Sigmoid colon (tissue), 7 donors: Measurements from ENCODE around the gene PCSK2. TPM values are rescaled to one million over a fixed set of nuclear protein-coding genes. Genes with fewer than 3 reads are reported as not detected.

ENCODE experiments used
- DNase-seq: peaks from one replicate; pipeline ENCODE4 v3.0.0-alpha.2; 2019
- H3K27ac ChIP-seq, 4 donors: fragments of 200-600 bp; sonication (generic); one replicate each; pipeline ENCODE4 v1.5.1; 2016 to 2019; ENCODE audit warnings: mild to moderate bottlenecking in 1 of 4
- H3K27me3 ChIP-seq, 3 donors: fragments of 200-600 bp; sonication (generic); one replicate each; pipeline ENCODE4 v1.5.1; 2019; ENCODE audit warnings: mild to moderate bottlenecking in 1 of 3
- H3K36me3 ChIP-seq, 4 donors: fragments of 200-600 bp; sonication (generic); one replicate each; pipeline ENCODE4 v1.5.1; 2016 to 2019
- H3K4me1 ChIP-seq, 4 donors: fragments of 200-600 bp; sonication (generic); one replicate each; pipeline ENCODE4 v1.5.1; 2017 to 2019
- H3K4me3 ChIP-seq, 4 donors: fragments of 200-600 bp; sonication (generic); one replicate each; pipeline ENCODE4 v1.5.1; 2017 to 2019; ENCODE audit warnings: mild to moderate bottlenecking in 2 of 4, moderate library complexity in 1 of 4
- H3K9me3 ChIP-seq, 4 donors: fragments of 200-600 bp in 3 of 4; sonication (generic) in 3 of 4; one replicate each; pipeline versions ENCODE4 v1.5.1 to v1.6.1; 2013 to 2019
- CTCF ChIP-seq, 4 experiments: fragments of 450-650 bp in 3 of 4; fragments of 200-600 bp in 1 of 4; IDR thresholded peaks; one replicate each; pipeline ENCODE4 v1.5.1; 2016 to 2019; ENCODE audit warnings: antibody characterized with exemption in 4 of 4, mild to moderate bottlenecking in 3 of 4, moderate library complexity in 2 of 4
- EP300 ChIP-seq, 4 donors: sonication (generic); formaldehyde crosslinking; IDR thresholded peaks; one replicate each; pipeline ENCODE4 v1.6.1; 2017; ENCODE audit warnings: antibody characterized with exemption in 4 of 4
- POLR2A ChIP-seq, 2 donors: fragments of 450-650 bp; IDR thresholded peaks; one replicate each; pipeline ENCODE4 v1.6.1; 2016; ENCODE audit warnings: antibody characterized with exemption in 2 of 2, mild to moderate bottlenecking in 2 of 2, moderate library complexity in 2 of 2
- POLR2AphosphoS5 ChIP-seq, 4 donors: sonication (generic); formaldehyde crosslinking; IDR thresholded peaks; one replicate each; pipeline ENCODE4 v1.6.1; 2017; ENCODE audit warnings: antibody characterized with exemption in 4 of 4
- WGBS, 2 donors: extraction: QIAGEN DNeasy Blood & Tissue Kit; methylation state at CpG; one replicate each; pipeline ENCODE4 v1.1.7; 2013; 5-methylcytosine and 5-hydroxymethylcytosine counted together
- intact Hi-C: fragments of 100-400 bp; cut with DNase I; formaldehyde crosslinking; loops from one replicate; pipeline ENCODE4 v1.15.1; 2023
- polyA plus RNA-seq, 3 donors: library from polyadenylated mRNA; stranded (reverse); fragments of 200-250 nt; gene quantifications; one replicate each; pipeline ENCODE4 v1.2.3, GENCODE V29; 2013
- total RNA-seq, 4 donors: library from RNA; depleted of rRNA; stranded (reverse); fragments of >200 nt; gene quantifications; one replicate each; pipeline ENCODE4 v1.1.0, GENCODE V29; 2016
- donor health status: healthy with polysubstance abuse.
- donor health status: Bipolar disorder and iron deficiency.
- donor health status: healthy.

Gene PCSK2
- total and polyA plus RNA-seq, 7 donors, result 0.54 to 5.4 (median 2.4) TPM; not detected in 1

- no peak for DNase-seq
- H3K36me3 ChIP-seq, result no peaks in the 10 kb centered on the region
- peak overlapping the region in 1 of 4 donors; percentile 37 for H3K4me3 ChIP-seq
- peak overlapping the region in 1 of 4 donors; percentile 92 for H3K27ac ChIP-seq
- H3K27me3 ChIP-seq, result no peaks in the 10 kb centered on the region
- TF ChIP-seq EP300 (IDR thresholded peaks at IDR 0.05) (no peak), POLR2A (IDR thresholded peaks at IDR 0.05) (no peak)
- peaks cover 0 to 24% (median 13%) of the 10 kb centered on the region in 4 donors for H3K4me1 ChIP-seq
- H3K9me3 ChIP-seq, result no peaks in the 10 kb centered on the region
- WGBS, 2 donors, result 77 to 86% methylated on average over 7 of the region's 7 CpGs
- intact Hi-C loops, result loop anchor here (2.0 to 5.0 kb wide), 3 partner anchors 25 to 437 kb away; partner anchors contain the start of genes MGME1 and SNX5
These were observed 303.3 kb downstream of the PCSK2 start for GRCh38 chr20:17530153-17530552.

GRCh38 chr20:17530716-17531664 is 304.1 kb downstream of the PCSK2 start, which contains the start of gene BFSP1:
TSS of gene BFSP1 (minus strand) at chr20:17531379. CDS start at chr20:17531329, 50 bp downstream.
- H3K9me3 ChIP-seq, result no peaks in the 10 kb centered on the region
- H3K4me1 ChIP-seq, result peaks cover 0 to 24% (median 13%) of the 10 kb centered on the region in 4 donors
- peak within 1 kb of the TSS; percentile 37 to 66 (median 62) for H3K4me3 ChIP-seq
- no peaks in the 10 kb centered on the region for H3K36me3 ChIP-seq
- no peak for DNase-seq
- intact Hi-C loops, result loop anchor here (2.0 to 5.0 kb wide), 3 partner anchors 26 to 436 kb away; partner anchors contain the start of genes MGME1 and SNX5
- H3K27me3 ChIP-seq, result no peaks in the 10 kb centered on the region
- 1% methylated on average over 111 of the region's 111 CpGs for WGBS, 2 donors
- TF ChIP-seq CTCF (IDR thresholded peaks at IDR 0.05) (no peak), EP300 (IDR thresholded peaks at IDR 0.05) (no peak), POLR2AphosphoS5 (IDR thresholded peaks at IDR 0.05) (peak in 1 of 4 donors; percentile 28)
- peak within 1 kb of the TSS; percentile 77 to 92 (median 86) for H3K27ac ChIP-seq

GRCh38 chr20:17531665-17532025 is 304.8 kb downstream of the PCSK2 start:
- no peaks in the 10 kb centered on the region for H3K36me3 ChIP-seq
- no peak for DNase-seq
- H3K4me3 ChIP-seq, result peak overlapping the region; percentile 37 to 66 (median 62)
- peak overlapping the region; percentile 77 to 92 (median 86) for H3K27ac ChIP-seq
- no peaks in the 10 kb centered on the region for H3K9me3 ChIP-seq
- H3K27me3 ChIP-seq, result no peaks in the 10 kb centered on the region
- WGBS, 2 donors, result 50 to 68% methylated on average over 5 of the region's 5 CpGs
- TF ChIP-seq CTCF (IDR thresholded peaks at IDR 0.05), result no peak
- TF ChIP-seq EP300 (IDR thresholded peaks at IDR 0.05), result no peak
- TF ChIP-seq POLR2A (IDR thresholded peaks at IDR 0.05), result no peak
- no peak for TF ChIP-seq POLR2AphosphoS5 (IDR thresholded peaks at IDR 0.05)
- H3K4me1 ChIP-seq, result peaks cover 0 to 24% (median 13%) of the 10 kb centered on the region in 4 donors
- intact Hi-C loops, result loop anchor here (2.0 to 5.0 kb wide), 3 partner anchors 27 to 436 kb away; partner anchors contain the start of genes MGME1 and SNX5

GRCh38 chr20:17533396-17533795 is 306.6 kb downstream of the PCSK2 start:
- Histone ChIP-seq H3K9me3 (no peaks in the 10 kb centered on the region), H3K36me3 (no peaks in the 10 kb centered on the region), H3K27ac (no peak overlapping the region), H3K27me3 (no peaks in the 10 kb centered on the region), H3K4me1 (peaks cover 0 to 41% (median 29%) of the 10 kb centered on the region in 4 donors), H3K4me3 (no peak overlapping the region)
- no peak for DNase-seq
- 18 to 42% methylated on average over 1 of the region's 1 CpG for WGBS, 2 donors
- intact Hi-C loops, result loop anchor here (5.0 kb wide), 1 partner anchor 434 kb away; the partner anchor contains the start of genes MGME1 and SNX5
- TF ChIP-seq EP300 (IDR thresholded peaks at IDR 0.05) (no peak), POLR2AphosphoS5 (IDR thresholded peaks at IDR 0.05) (no peak), POLR2A (IDR thresholded peaks at IDR 0.05) (no peak), CTCF (IDR thresholded peaks at IDR 0.05) (no peak)

DNA sequence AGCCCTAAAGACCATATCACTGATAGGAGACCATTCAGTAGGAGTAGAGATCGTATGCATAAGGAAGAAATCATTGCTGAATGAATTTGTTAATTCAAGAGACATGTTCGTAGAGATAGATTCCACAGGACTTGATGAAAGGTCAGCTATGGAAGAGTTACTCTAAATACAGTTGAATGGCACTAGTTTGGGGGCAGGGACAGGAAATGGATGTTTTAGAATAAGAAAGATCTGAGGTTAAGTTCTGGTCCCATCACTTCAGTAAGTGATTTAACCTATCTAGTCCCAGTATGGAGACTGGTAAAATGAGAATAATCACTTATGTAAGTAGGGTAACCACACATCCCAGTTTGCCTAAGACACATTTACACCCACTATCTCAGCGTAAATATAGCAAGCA is 307.2 kb downstream of the PCSK2 start:
- WGBS, 2 donors, result 86 to 87% methylated on average over 3 of the region's 3 CpGs
- Histone ChIP-seq H3K9me3 (no peaks in the 10 kb centered on the region), H3K4me3 (no peak overlapping the region), H3K27me3 (no peaks in the 10 kb centered on the region), H3K27ac (no peak overlapping the region), H3K36me3 (no peaks in the 10 kb centered on the region), H3K4me1 (peaks cover 0 to 46% (median 35%) of the 10 kb centered on the region in 4 donors)
- TF ChIP-seq POLR2AphosphoS5 (IDR thresholded peaks at IDR 0.05), result no peak
- TF ChIP-seq POLR2A (IDR thresholded peaks at IDR 0.05), result no peak
- no peak for TF ChIP-seq CTCF (IDR thresholded peaks at IDR 0.05)
- no peak for TF ChIP-seq EP300 (IDR thresholded peaks at IDR 0.05)
- intact Hi-C loops, result loop anchor here (5.0 kb wide), 1 partner anchor 433 kb away; the partner anchor contains the start of genes MGME1 and SNX5
- no peak for DNase-seq
